Mesendoderm (in vitro differentiated cells): ENCODE results near the gene DEDD.

ENCODE experiments used
- DNase-seq: peaks from one replicate; pipeline ENCODE4 v3.0.0; 2013
- H2AK5ac ChIP-seq: 2 replicates; pipeline ENCODE4 v1.6.1; 2013; ENCODE audit warnings: low read length, inconsistent platforms
- H2BK120ac ChIP-seq: 2 replicates; pipeline ENCODE4 v1.6.1; 2013; ENCODE audit warnings: low read depth, mild to moderate bottlenecking, low read length, moderate library complexity, mixed read lengths
- H2BK15ac ChIP-seq: replicated peaks from 2 replicates; pipeline ENCODE4 v1.6.1; 2013; ENCODE audit warnings: low read depth, mild to moderate bottlenecking, moderate library complexity
- H2BK5ac ChIP-seq: 2 replicates; pipeline ENCODE4 v1.6.1; 2013; ENCODE audit warnings: low read length, inconsistent platforms
- H3K18ac ChIP-seq: 2 replicates; pipeline ENCODE4 v1.6.1; 2013; ENCODE audit warnings: mild to moderate bottlenecking, low read length, mixed read lengths
- H3K23ac ChIP-seq: one replicate; pipeline ENCODE4 v1.6.1; 2013; ENCODE audit warnings: low read length
- H3K27ac ChIP-seq: 2 replicates; pipeline ENCODE4 v1.5.1; 2013; ENCODE audit warnings: low read depth, mild to moderate bottlenecking, inconsistent platforms, low read length, moderate library complexity
- H3K27me3 ChIP-seq: 2 replicates; pipeline ENCODE4 v1.6.1; 2013; ENCODE audit warnings: low read length, control low read depth, mild to moderate bottlenecking, inconsistent platforms; ENCODE audit not compliant: insufficient read depth, poor library complexity
- H3K36me3 ChIP-seq: 2 replicates; pipeline ENCODE4 v1.6.1; 2013; ENCODE audit warnings: low read length, inconsistent platforms; ENCODE audit not compliant: control insufficient read depth, insufficient read depth
- H3K4ac ChIP-seq: one replicate; pipeline ENCODE4 v1.6.1; 2013; ENCODE audit warnings: low read depth, mild to moderate bottlenecking, low read length, moderate library complexity
- H3K4me1 ChIP-seq: 2 replicates; pipeline ENCODE4 v1.6.1; 2013; ENCODE audit warnings: low read depth, low read length, inconsistent platforms; ENCODE audit not compliant: control insufficient read depth
- H3K4me2 ChIP-seq: 2 replicates; pipeline ENCODE4 v1.6.1; 2013; ENCODE audit warnings: low read length
- H3K4me3 ChIP-seq: 2 replicates; pipeline ENCODE4 v1.5.1; 2013; ENCODE audit warnings: mild to moderate bottlenecking, low read length
- H3K56ac ChIP-seq: one replicate; pipeline ENCODE4 v1.6.1; 2013; ENCODE audit warnings: low read length
- H3K79me1 ChIP-seq: 2 replicates; pipeline ENCODE4 v1.6.1; 2013; ENCODE audit warnings: low read length, inconsistent platforms
- H3K79me2 ChIP-seq: 2 replicates; pipeline ENCODE4 v1.6.1; 2013; ENCODE audit warnings: mild to moderate bottlenecking, low read length; ENCODE audit not compliant: control insufficient read depth, insufficient read depth
- H3K9ac ChIP-seq: 2 replicates; pipeline ENCODE4 v1.6.1; 2013; ENCODE audit warnings: low read length, inconsistent platforms
- H4K5ac ChIP-seq: one replicate; pipeline ENCODE4 v1.6.1; 2013; ENCODE audit warnings: low read length
- H4K8ac ChIP-seq: one replicate; pipeline ENCODE4 v1.6.1; 2013; ENCODE audit warnings: low read depth, mild to moderate bottlenecking, control low read depth, low read length, moderate library complexity
- WGBS: extraction: QIAGEN DNeasy Blood & Tissue Kit; methylation state at CpG from one replicate; pipeline ENCODE4 v1.1.7; 2013; ENCODE audit warnings: low lambda C conversion rate, missing lambda C conversion rate; ENCODE audit not compliant: insufficient coverage; ENCODE audit errors: extremely low coverage; 5-methylcytosine and 5-hydroxymethylcytosine counted together

DEDD gene

DNA sequence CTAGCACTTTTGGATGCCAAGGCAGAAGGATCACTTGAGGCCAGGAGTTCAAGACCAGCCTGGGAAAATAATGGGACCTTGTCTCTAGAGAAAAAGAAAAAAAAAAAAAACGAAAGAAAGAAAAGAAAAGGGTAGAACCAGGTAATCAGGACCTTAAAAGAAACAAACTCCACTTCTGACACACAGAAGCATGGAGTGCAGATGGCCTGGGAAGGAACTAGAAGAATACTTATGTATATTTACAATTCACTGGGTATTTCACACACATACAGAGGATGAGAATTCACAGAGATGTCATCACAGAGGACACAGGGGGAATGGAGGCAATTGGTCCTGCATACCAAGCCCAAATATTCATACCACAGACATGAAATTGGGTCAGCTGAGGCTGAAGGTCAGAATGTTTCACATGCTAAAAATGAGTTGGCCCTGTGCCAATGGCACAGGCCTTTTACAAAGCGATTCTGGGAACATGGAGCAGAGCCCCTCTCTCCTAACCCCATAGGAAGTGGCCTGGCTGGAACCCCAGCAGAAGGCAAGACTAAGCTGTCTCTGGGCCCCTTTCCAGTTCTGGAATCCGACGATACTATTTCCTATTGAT is 40.4 kb upstream of the DEDD start:
- H3K27ac ChIP-seq: no peak overlapping the region

DNA sequence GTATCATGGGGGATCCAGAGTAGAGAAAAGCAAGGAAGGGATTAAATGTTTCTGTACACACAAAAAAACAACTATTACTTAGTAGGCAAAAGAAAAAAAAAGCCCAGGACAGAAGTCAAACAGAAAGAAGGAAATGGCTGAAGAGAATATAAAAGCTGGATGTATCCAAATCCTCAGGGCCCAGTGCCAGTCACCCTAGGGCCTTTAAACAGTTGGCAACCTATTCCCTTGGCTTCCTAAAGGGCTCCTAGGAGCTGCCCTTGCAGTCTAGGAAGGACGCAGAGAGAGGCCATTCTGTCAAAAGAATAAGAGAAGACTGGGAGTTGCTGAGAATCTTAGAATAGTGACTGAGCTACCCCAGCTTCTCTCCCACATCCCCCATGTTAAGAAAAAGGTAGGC is 39.9 kb upstream of the DEDD start:
- no peak overlapping the region for H3K18ac ChIP-seq
- H3K4me2 ChIP-seq: no peak overlapping the region
- no peak overlapping the region for H3K4ac ChIP-seq
- no peak overlapping the region for H2BK15ac ChIP-seq
- no peak for DNase-seq
- H3K4me3 ChIP-seq: no peak overlapping the region
- peaks cover 10% of the 10 kb centered on the region for H3K36me3 ChIP-seq
- no peaks in the 10 kb centered on the region for H3K27me3 ChIP-seq
- H3K4me1 ChIP-seq: peaks cover 4% of the 10 kb centered on the region
- no peak overlapping the region for H3K27ac ChIP-seq
- H3K79me1 ChIP-seq: peaks cover 6% of the 10 kb centered on the region
- no peak overlapping the region for H4K5ac ChIP-seq
- no peak overlapping the region for H3K56ac ChIP-seq
- H3K23ac ChIP-seq: no peak overlapping the region
- H4K8ac ChIP-seq: no peak overlapping the region
- H2BK120ac ChIP-seq: no peak overlapping the region
- peaks cover 4% of the 10 kb centered on the region for H3K79me2 ChIP-seq
- no CpG with 5 or more reads among the region's 1 CpG for WGBS
- no peak overlapping the region for H2BK5ac ChIP-seq
- H2AK5ac ChIP-seq: no peak overlapping the region
- H3K9ac ChIP-seq: no peak overlapping the region

More for the DNA sequence above, 40.4 kb upstream of the DEDD start:
- H4K8ac ChIP-seq: no peak overlapping the region
- H3K56ac ChIP-seq: no peak overlapping the region
- no peak for DNase-seq
- no peak overlapping the region for H2BK120ac ChIP-seq
- H3K79me1 ChIP-seq: peaks cover 6% of the 10 kb centered on the region
- H2AK5ac ChIP-seq: no peak overlapping the region
- peaks cover 5% of the 10 kb centered on the region for H3K4me1 ChIP-seq
- no peak overlapping the region for H3K4ac ChIP-seq
- peaks cover 4% of the 10 kb centered on the region for H3K79me2 ChIP-seq
- H3K9ac ChIP-seq: no peak overlapping the region
- WGBS: no CpG with 5 or more reads among the region's 4 CpGs
- H3K18ac ChIP-seq: no peak overlapping the region
- no peaks in the 10 kb centered on the region for H3K27me3 ChIP-seq
- no peak overlapping the region for H2BK15ac ChIP-seq
- H2BK5ac ChIP-seq: no peak overlapping the region
- no peak overlapping the region for H4K5ac ChIP-seq
- peaks cover 10% of the 10 kb centered on the region for H3K36me3 ChIP-seq
- H3K4me3 ChIP-seq: no peak overlapping the region
- no peak overlapping the region for H3K23ac ChIP-seq
- no peak overlapping the region for H3K4me2 ChIP-seq

DNA sequence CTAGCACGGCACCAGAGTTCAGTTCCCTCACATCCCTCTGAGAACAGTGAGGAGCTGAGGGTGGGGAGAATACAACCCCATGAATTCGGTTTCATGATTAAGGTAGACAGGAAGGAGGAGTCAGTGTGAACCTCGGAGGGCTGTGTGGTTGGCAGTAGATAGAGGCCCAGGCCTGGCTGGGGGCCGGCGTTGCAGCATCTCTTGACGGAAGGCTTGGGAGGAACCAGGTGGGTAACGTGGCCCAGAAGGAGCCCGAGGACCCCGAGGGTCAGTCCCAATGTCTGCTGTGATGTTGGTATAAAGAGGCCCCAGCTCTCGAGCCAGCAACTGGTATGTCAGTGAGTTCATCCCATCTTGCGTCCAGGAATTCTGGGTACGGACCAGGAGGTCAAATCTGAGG is 39.2 kb upstream of the DEDD start:
- Histone ChIP-seq H3K27me3 (no peaks in the 10 kb centered on the region), H3K4me1 (peaks cover 4% of the 10 kb centered on the region), H3K79me2 (peaks cover 4% of the 10 kb centered on the region), H3K79me1 (peaks cover 6% of the 10 kb centered on the region), H3K9ac (no peak overlapping the region), H3K18ac (no peak overlapping the region), H2BK120ac (no peak overlapping the region), H3K36me3 (peaks cover 10% of the 10 kb centered on the region), H2AK5ac (no peak overlapping the region), H3K56ac (no peak overlapping the region), H2BK5ac (no peak overlapping the region), H3K23ac (no peak overlapping the region), H3K27ac (no peak overlapping the region), H3K4ac (no peak overlapping the region), H4K8ac (no peak overlapping the region), H4K5ac (no peak overlapping the region), H3K4me3 (no peak overlapping the region), H2BK15ac (no peak overlapping the region), H3K4me2 (no peak overlapping the region)
- DNase-seq: no peak
- no CpG with 5 or more reads among the region's 12 CpGs for WGBS

DNA sequence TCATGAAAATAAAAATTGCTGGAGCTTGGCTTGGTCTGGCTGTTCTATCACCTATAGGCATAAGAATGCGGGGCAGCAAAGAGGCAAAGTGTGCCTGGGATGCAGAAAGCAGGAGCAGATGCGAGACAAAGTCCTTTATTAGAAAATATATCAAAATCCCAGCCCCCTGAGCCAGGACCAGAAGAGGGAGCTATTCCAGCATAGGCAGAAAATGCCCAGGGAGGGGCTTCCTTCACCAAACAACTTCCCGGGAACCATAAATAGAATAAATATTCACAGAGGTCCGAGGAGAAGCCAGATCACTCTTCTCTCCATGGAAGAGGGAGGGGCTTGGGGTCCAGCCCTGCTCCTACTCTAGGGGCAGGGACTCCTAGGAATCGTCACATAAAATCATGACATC is 38.7 kb upstream of the DEDD start:
- Histone ChIP-seq H3K9ac (no peak overlapping the region), H2BK15ac (no peak overlapping the region), H3K36me3 (peaks cover 10% of the 10 kb centered on the region), H3K27ac (no peak overlapping the region), H3K79me1 (peaks cover 2% of the 10 kb centered on the region), H3K23ac (no peak overlapping the region), H3K4ac (no peak overlapping the region), H2BK5ac (no peak overlapping the region), H2BK120ac (no peak overlapping the region), H4K8ac (no peak overlapping the region), H3K56ac (no peak overlapping the region), H2AK5ac (no peak overlapping the region), H3K79me2 (no peaks in the 10 kb centered on the region), H4K5ac (no peak overlapping the region), H3K4me3 (no peak overlapping the region), H3K4me2 (no peak overlapping the region), H3K27me3 (no peaks in the 10 kb centered on the region), H3K4me1 (no peaks in the 10 kb centered on the region), H3K18ac (no peak overlapping the region)
- no CpG with 5 or more reads among the region's 5 CpGs for WGBS
- DNase-seq: no peak

DNA sequence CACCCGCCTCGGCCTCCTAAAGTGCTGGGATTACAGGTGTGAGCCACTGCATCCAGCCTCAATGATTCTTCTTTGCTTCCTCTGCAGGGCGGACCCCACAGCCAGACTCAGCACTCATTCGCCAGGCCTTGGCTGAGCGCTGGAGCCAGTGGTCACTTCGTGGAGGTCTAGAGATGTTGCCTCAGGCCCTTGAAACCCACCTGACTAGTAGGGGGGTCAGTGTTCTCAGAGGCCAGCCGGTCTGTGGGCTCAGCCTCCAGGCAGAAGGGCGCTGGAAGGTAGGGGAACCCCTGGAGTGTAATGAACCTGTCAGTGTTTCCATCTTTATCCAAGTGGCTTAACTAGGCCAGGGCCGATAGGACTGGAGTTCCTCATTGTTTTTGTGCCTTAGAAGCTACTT is 36.4 kb upstream of the DEDD start:
- Histone ChIP-seq H3K4ac (no peak overlapping the region), H3K27me3 (no peaks in the 10 kb centered on the region), H2BK15ac (no peak overlapping the region), H3K9ac (no peak overlapping the region), H3K56ac (no peak overlapping the region), H3K79me1 (no peaks in the 10 kb centered on the region), H3K27ac (no peak overlapping the region), H3K4me1 (no peaks in the 10 kb centered on the region), H3K79me2 (no peaks in the 10 kb centered on the region), H4K8ac (no peak overlapping the region), H3K4me2 (no peak overlapping the region), H3K36me3 (peaks cover 10% of the 10 kb centered on the region), H3K18ac (no peak overlapping the region), H4K5ac (no peak overlapping the region), H3K4me3 (no peak overlapping the region), H3K23ac (no peak overlapping the region), H2BK120ac (no peak overlapping the region), H2AK5ac (no peak overlapping the region), H2BK5ac (no peak overlapping the region)
- no CpG with 5 or more reads among the region's 9 CpGs for WGBS
- no peak for DNase-seq
